ENCODE data around the gene TMEM260. TPM values are rescaled to one million over a fixed set of nuclear protein-coding genes. Genes with fewer than 3 reads are reported as not detected.

The TMEM260 gene
- total RNA-seq, 4 donors from 2014 or later, result 2.6 to 10.5 (median 5.3) TPM

DNA sequence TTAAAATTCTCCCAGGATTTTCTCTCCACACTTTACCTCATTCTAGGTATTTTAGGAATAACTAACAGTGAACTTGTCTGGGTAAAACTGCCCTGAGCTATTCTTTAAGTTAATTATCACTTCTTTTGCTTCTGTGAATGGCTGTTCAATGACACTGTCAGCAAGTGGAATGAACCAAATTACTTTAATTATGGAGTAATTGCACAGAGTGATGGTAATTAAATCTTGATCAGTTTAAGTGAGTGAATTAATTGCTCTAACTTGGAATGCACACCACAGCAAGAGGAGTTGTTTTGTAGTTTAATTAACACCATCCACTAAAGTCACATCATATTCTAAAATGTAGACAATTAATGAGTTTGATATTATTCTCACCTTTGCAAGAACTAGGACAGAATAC lies 36.2 kb upstream of the TMEM260 start:
- no peak for ATAC-seq
- intact Hi-C loops (cut with DNase I; ENCODE audit: low total_unique reads), result no loop called here
- H3K27ac ChIP-seq, result no peak overlapping the region
- H3K4me1 ChIP-seq, result no peaks in the 10 kb centered on the region
- DNase-seq, result no peak
- TF ChIP-seq, protein P1, sequence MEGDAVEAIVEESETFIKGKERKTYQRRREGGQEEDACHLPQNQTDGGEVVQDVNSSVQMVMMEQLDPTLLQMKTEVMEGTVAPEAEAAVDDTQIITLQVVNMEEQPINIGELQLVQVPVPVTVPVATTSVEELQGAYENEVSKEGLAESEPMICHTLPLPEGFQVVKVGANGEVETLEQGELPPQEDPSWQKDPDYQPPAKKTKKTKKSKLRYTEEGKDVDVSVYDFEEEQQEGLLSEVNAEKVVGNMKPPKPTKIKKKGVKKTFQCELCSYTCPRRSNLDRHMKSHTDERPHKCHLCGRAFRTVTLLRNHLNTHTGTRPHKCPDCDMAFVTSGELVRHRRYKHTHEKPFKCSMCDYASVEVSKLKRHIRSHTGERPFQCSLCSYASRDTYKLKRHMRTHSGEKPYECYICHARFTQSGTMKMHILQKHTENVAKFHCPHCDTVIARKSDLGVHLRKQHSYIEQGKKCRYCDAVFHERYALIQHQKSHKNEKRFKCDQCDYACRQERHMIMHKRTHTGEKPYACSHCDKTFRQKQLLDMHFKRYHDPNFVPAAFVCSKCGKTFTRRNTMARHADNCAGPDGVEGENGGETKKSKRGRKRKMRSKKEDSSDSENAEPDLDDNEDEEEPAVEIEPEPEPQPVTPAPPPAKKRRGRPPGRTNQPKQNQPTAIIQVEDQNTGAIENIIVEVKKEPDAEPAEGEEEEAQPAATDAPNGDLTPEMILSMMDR (IDR thresholded peaks at IDR 0.05 in 4 of 5, conservative IDR thresholded peaks at IDR 0.05 in 1 of 5), result no peak
- TF ChIP-seq POLR2A (IDR thresholded peaks at IDR 0.05), result no peak
- H3K4me3 ChIP-seq, result no peak overlapping the region
- in situ Hi-C loops (cut with MboI; ENCODE audit: low sequenced_read_pairs in 4 of 4), result no loop called here
- H3K9me3 ChIP-seq, result no peaks in the 10 kb centered on the region
- no peaks in the 10 kb centered on the region for H3K36me3 ChIP-seq
- no peaks in the 10 kb centered on the region for H3K27me3 ChIP-seq

DNA sequence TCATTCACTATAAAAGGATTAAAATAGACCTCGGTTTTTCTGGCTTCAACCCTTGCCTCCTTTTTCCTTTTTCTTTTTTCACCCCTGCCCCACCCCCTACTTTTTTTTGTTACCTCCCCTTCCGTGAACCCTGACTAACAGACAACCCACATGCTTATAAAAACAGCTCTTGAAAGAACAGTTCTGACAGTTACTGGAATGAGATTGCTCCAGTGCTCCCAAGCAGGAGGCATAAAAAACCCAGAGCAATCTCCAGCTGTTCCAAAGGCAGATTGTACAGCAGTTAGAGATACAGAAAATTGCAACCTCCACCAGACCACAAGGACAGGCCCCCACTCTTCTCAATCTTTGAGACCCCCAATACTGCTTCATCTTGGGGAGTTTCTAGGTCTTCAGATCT lies 29.9 kb upstream of the TMEM260 start:
- Histone ChIP-seq H3K36me3 (no peaks in the 10 kb centered on the region), H3K4me1 (no peaks in the 10 kb centered on the region), H3K27me3 (no peaks in the 10 kb centered on the region), H3K4me3 (no peak overlapping the region), H3K9me3 (no peaks in the 10 kb centered on the region), H3K27ac (no peak overlapping the region)
- intact Hi-C loops (cut with DNase I; ENCODE audit: low total_unique reads), result no loop called here
- no peak for TF ChIP-seq POLR2A (IDR thresholded peaks at IDR 0.05)
- TF ChIP-seq, protein P1 (IDR thresholded peaks at IDR 0.05 in 4 of 5, conservative IDR thresholded peaks at IDR 0.05 in 1 of 5), result no peak
- DNase-seq (no peak), ATAC-seq (no peak)
- in situ Hi-C loops (cut with MboI; ENCODE audit: low sequenced_read_pairs in 4 of 4), result no loop called here

DNA sequence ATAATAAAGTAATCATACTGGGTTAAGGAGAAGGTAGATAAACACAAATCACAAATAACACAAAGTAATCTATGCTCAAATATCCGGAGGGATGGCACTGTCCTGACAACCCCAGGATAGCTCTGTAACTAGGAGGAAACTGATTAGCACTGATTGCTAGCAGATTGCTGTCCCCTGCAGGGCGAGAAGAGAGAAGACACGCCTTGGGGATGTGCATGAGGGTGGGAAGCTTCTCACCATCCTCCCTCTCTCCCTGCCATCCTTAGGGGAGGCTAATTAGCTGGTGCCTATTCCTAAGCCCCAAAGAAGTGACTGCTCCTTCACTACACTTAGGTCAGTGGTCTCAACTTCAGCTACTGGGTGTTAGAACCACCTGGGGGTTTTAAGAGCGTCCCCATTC lies 27.0 kb upstream of the TMEM260 start:
- H3K4me3 ChIP-seq, result no peak overlapping the region
- no peaks in the 10 kb centered on the region for H3K36me3 ChIP-seq
- intact Hi-C loops (cut with DNase I; ENCODE audit: low total_unique reads) (no loop called here), in situ Hi-C loops (cut with MboI; ENCODE audit: low sequenced_read_pairs in 4 of 4) (no loop called here)
- H3K9me3 ChIP-seq, result no peaks in the 10 kb centered on the region
- H3K27ac ChIP-seq, result no peak overlapping the region
- ATAC-seq (no peak), DNase-seq (no peak)
- no peaks in the 10 kb centered on the region for H3K27me3 ChIP-seq
- H3K4me1 ChIP-seq, result no peaks in the 10 kb centered on the region
- no peak for TF ChIP-seq POLR2A (IDR thresholded peaks at IDR 0.05)
- TF ChIP-seq, protein P1 (IDR thresholded peaks at IDR 0.05 in 4 of 5, conservative IDR thresholded peaks at IDR 0.05 in 1 of 5), result no peak

DNA sequence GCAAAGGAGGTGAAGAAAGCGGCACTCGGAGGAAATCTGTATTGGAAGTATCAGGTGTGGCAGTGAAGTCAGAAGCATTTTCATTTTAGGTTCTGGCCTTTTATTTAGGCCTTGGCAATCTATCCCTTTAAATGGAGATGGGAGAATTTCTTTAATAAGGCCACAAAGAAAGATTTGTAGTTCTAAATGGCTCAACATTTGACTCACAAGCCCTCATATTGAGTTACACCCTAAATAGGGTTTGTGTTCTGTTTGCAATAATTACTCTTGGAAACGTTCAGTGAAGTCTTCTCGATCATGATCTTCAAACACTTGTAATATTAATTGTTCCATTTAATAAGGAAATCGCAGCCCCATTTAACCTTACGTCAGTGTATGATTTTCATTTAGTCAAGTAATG lies 25.3 kb upstream of the TMEM260 start:
- DNase-seq, result no peak
- in situ Hi-C loops (cut with MboI; ENCODE audit: low sequenced_read_pairs in 4 of 4), result no loop called here

More for the DNA sequence above, 25.3 kb upstream of the TMEM260 start:
- Histone ChIP-seq H3K27me3 (no peaks in the 10 kb centered on the region), H3K27ac (no peak overlapping the region), H3K4me1 (no peaks in the 10 kb centered on the region), H3K9me3 (no peaks in the 10 kb centered on the region), H3K4me3 (no peak overlapping the region), H3K36me3 (no peaks in the 10 kb centered on the region)
- no peak for ATAC-seq
- TF ChIP-seq POLR2A (IDR thresholded peaks at IDR 0.05), result no peak
- TF ChIP-seq, protein P1 (IDR thresholded peaks at IDR 0.05 in 4 of 5, conservative IDR thresholded peaks at IDR 0.05 in 1 of 5), result no peak
- intact Hi-C loops (cut with DNase I; ENCODE audit: low total_unique reads), result no loop called here
